GM03348 (cell line): ENCODE data around the gene SH3BP2.

Experiments used
- DNase-seq: peaks from one replicate; pipeline ENCODE4 v3.0.0; 2012; ENCODE audit warnings: low spot score

The SH3BP2 gene

DNA sequence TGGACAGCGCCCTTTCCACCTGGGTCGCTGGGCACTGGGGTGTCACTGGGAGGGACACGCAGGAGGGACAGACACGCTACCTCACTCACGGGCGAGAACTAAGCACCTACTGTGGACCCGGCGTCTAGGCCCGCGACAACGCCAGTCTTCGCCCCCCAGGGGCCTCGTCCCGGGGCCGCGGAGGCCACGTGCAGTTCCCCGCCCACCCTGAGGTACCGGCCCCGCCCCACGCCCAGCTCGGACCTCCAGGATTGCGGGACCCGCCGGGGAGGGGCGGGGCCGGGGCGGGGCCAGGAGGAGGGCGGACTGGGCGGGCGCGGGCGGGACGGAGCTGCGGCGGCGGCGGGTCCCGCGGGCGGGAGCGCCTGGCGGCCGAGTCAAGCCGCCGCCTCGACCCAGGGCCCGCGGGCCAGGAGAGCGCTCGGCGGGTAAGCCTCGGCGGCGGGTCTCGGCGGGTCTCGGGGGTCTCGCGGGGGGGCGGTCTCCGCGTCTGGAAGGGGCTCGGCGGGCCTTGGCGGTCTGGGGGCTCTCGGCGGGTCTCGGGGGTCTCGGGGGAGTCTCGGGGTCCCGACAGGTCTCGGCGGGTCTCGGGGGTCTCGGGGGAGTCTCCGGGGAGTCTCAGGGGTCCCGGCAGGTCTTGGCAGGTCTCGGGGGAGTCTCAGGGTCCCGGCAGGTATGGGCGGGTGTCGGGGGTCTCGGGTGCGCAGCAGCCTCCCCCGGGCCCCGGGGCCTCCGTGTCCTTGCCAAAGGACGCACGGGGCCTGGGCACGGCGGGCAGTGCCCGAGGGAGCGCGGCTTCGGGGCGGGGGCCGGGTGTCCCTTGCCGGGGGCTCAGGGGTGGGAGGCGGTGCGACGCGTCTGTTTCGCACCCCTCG, at the start of gene SH3BP2:
SH3BP2 (plus strand) TSS at position 375 of the 875 bp plus-strand sequence. CDS start 27,533 bp downstream, outside the sequence.
- peak; percentile 97 for DNase-seq

- no peak for DNase-seq
These were observed 49.1 kb upstream of the SH3BP2 start for GRCh38 chr4:2743518-2744445.

- DNase-seq = no peak
These were observed 48.2 kb upstream of the SH3BP2 start for GRCh38 chr4:2744576-2745270.

- DNase-seq = no peak
These were observed 47.4 kb upstream of the SH3BP2 start for GRCh38 chr4:2745516-2745915.

DNA sequence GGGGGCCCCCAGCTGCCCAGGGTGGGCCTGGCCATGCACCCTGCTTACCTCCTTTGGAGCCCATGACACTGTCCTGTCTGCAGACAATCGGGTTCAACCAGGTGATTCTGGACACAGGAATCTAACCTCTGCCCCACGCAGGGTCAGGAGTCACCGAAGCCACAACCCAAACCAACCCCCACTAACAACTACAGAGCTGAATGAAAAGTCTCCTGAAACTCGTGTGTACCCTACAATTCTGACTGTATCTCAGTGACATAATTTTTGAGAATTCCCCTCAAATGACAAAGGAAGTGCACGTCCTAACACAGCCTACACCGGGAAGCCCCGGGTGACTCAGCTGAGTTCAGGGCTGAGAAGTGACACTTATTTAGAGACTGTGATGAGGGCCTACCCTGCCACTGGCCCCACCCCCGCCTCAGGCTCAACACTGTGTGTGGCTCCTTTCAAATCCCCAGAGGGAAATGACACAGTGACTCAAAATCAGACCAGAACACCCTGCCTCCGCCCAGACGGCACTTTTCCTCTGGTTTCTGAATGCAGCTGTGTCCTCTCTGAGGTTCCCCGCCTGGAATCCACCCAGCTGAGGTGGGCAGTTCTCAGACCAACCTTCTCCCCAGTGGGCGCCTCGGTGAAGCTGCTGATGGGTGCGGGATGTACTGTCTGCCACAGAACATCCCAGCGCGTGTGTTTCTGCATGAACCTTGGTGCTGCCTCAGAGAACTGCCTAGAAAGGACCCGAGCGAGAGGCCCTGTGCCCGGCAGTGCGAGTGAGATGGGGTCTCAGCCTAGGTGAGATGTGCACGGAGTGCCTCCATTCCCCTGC, 46.7 kb upstream of the SH3BP2 start:
- DNase-seq = peak; percentile 56

DNA sequence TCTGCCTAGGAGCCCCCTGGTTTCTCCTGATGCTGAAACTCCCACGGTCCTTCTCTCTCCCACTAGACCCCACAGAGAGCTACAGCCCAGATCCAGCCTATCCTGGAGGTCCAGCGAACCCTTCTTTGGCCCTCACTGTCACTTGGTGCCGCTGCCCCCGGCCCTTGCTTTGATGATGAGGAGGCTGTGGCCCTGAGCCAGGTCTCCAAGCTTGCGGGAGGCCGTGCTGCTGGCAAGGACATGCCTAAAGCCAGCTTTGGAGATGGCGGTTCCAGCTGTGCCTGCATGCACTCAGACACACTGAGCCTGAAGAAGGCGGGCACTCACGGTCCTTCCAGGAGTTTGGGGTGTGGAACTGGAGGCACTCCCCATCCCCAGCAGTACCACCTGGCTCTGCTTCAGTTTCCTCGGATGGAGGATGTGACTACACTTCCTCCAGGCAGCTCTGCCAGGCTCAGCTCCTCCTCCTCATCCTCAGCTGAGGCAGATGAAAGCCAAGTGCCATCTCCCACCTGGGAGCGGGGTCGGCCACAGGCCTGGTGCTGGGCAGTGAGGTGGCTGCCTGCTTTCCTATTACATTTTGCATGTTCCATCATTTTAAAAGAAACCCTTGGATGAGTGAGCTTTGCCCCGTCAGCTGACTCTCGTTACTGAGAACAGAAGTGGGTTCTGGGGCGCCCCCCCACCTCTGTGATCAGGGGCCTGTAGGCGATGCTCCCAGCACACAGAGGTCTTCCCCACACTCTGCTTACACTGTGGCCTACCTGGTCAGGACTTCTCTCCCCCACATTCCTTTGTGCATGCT, 45.8 kb upstream of the SH3BP2 start:
- DNase-seq = no peak

DNA sequence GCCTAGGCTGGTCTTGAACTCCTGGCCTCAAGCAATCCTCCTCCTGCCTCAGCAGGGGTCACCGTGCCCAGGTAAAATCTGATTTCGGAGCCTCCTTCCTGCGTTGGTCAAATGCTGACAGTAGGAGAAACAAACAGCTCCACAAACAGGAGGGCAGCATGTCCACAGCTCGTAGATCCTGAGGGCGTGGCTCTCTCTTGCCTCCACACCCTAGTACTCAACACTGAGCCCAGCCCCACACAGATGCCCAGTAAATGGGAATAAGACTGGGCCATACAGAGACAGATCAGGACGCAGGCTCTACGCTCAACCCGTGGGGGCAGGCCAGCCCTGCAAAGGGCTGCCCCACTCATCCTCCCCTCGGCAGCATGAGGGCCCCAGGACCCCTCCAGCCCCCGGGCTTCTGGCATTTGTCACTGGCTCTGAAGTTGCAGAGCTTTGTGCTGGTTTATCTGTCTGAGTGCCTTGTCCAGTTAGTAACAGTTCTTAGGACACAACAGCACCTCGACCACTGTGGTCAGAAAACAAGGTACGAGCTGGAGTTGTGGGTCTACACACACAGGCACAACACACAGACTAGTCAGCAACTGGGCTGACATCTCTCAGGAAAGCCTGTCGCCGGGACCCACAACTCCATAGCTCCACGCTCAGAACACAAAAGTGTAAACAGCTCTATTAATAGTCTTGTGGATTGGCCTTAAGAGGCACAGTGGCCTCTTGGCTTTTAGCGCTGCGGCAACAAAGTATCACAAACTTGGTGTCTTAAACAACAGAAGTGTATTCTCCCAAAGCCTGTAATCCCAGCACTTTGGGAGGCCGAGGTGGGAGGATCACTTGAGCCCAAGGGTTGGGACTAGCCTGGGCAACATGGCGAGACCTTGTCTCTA, 41.9 kb upstream of the SH3BP2 start:
- DNase-seq = no peak

DNA sequence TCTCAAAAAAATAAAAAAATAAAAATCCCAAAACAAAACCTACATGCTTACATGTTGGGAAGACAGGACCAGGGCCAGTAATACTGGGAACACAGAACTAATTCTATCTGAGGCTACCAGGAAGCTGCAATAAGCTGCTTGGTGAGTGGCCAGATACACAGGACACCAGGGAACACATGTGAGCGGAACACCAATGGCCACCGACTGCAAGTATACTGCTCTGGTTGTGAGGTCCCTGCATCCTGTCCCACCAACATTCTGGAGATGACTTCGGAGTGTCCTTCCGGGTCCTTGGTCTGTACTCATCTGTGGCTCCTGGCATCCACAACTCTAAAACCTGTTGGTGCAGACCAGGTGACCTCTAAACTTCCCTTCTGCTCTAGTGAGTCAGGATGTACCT, 39.4 kb upstream of the SH3BP2 start:
- no peak for DNase-seq

DNA sequence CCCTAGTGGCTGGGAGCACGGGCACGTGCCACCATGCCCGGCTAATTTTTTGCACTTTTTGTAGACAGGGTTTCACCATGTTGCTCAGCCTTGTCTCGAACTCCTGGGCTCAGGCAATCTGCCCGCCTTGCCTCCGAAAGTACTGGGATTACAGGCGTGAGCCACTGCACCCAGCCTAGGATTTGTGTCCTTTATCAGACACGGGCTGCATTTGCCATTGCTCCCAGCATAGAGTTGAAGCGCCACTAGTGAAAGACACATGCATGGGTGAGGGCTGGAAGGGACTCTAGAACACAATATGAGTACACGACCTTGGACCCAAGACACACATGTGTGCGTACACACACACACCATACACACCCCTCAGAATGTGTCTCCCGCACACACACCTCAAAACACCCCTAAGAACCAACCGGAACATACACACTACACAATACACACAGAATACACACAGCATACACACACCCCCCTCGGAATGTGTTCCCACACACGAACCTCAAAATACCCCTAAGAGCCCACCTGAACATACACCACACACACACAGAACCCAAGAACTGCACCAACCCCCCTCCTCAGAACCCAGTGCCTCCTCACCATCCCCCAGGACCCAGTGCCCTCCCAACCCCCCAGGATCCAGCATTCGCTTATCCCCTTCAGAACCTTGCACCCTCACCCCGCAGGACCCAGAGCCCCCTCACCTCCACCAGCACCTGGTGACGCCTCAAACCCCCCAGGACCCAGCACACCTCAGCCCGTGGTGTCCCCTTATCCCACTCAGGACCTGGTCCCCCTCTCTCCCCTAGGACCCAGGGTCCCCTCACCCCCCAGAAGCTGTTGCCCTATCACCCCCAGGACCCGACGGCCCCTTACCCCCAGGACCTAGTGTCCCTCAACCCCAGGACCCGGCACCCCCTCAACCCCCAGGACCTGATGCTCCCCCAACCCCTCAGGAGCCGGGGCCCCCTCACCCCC, 37.8 kb upstream of the SH3BP2 start:
- no peak for DNase-seq

- peak; percentile 100 for DNase-seq
These were observed 36.8 kb upstream of the SH3BP2 start, which contains the start of gene TNIP2 for GRCh38 chr4:2755821-2756690. TSS of gene TNIP2 (minus strand) at chr4:2756336. CDS start at chr4:2756289, 47 bp downstream.

DNA sequence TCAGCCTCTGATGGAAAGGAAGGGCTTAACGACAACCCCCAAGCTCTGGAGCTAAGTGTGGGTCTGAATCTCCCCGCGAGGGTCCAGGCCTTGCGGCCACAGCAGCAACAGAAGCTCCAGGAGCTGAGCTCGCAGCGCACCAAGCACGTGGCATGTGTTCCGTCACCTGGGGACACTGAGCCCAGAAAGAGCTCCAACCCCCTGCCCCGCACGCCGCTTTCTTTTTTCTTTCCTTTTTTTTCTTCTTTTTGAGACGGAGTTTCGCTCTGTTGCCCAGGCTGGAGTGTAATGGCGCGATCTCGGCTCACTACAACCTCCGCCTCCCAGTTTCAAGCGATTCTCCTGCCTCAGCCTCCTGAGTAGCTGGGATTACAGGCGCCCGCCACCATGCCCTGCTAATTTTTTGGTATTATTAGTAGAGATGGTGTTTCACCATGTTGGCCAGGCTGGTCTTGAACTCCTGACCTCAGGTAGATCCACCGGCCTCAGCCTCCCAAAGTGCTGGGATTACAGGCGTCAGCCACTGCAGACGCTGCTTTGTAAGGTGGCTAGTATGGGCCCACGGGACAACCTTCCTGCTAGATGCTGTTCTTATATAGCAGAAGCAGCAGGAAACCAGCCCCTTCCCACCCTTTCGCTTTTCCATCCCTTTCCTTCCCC, 36.1 kb upstream of the SH3BP2 start:
- no peak for DNase-seq

- no peak for DNase-seq
These were observed 35.5 kb upstream of the SH3BP2 start for GRCh38 chr4:2757426-2757825.

- DNase-seq = no peak
These were observed 31.6 kb upstream of the SH3BP2 start for GRCh38 chr4:2761035-2761923.

GRCh38 chr4:2762048-2762447, 30.8 kb upstream of the SH3BP2 start:
- DNase-seq = no peak
